Measurements from ENCODE around the gene PAK1.
"Not testable (repeated sequence)": the region's sequence is repeated elsewhere in the genome, so short reads cannot be mapped to it uniquely, and the experiment has no call there.

Gene PAK1

GRCh38 chr11:77303328-77303727, 170.6 kb downstream of the PAK1 start:
- DNase-seq (ENCODE audit: low spot score), result no peak

- no peak for DNase-seq (ENCODE audit: low spot score)
Measured at GRCh38 chr11:77302752-77303151, 171.1 kb downstream of the PAK1 start.

- DNase-seq (ENCODE audit: low spot score), result no peak
Measured at GRCh38 chr11:77301510-77301909, 172.4 kb downstream of the PAK1 start, which contains the start of gene GDPD4. Gene GDPD4, minus strand, starts transcription at chr11:77301686. Its CDS starts 16,549 bp downstream, at chr11:77285137.

- no peak for DNase-seq (ENCODE audit: low spot score)
Measured at GRCh38 chr11:77300695-77301094, 173.2 kb downstream of the PAK1 start.

GRCh38 chr11:77300028-77300427, 173.9 kb downstream of the PAK1 start:
- DNase-seq (ENCODE audit: low spot score), result not testable (repeated sequence)

GRCh38 chr11:77299528-77299993, 174.3 kb downstream of the PAK1 start:
- no peak for DNase-seq (ENCODE audit: low spot score)

- no peak for DNase-seq (ENCODE audit: low spot score)
Measured at GRCh38 chr11:77294040-77294439, 179.9 kb downstream of the PAK1 start.

- no peak for DNase-seq (ENCODE audit: low spot score)
Measured at GRCh38 chr11:77289737-77290136, 184.2 kb downstream of the PAK1 start.

GRCh38 chr11:77287615-77288273, 186.2 kb downstream of the PAK1 start:
- no peak for DNase-seq (ENCODE audit: low spot score)

- no peak for DNase-seq (ENCODE audit: low spot score)
Measured at GRCh38 chr11:77287136-77287535, 186.8 kb downstream of the PAK1 start.

- no peak for DNase-seq (ENCODE audit: low spot score)
Measured at GRCh38 chr11:77284476-77285468, 189.1 kb downstream of the PAK1 start.

GRCh38 chr11:77283101-77283500, 190.8 kb downstream of the PAK1 start:
- no peak for DNase-seq (ENCODE audit: low spot score)

- DNase-seq (ENCODE audit: low spot score), result no peak
Measured at GRCh38 chr11:77278595-77279506, 195.0 kb downstream of the PAK1 start.

- no peak for DNase-seq (ENCODE audit: low spot score)
Measured at GRCh38 chr11:77276271-77276670, 197.6 kb downstream of the PAK1 start.
